ENCODE measurements around the gene PRSS22.

Gene PRSS22

GRCh38 chr16:2822158-2822495, 35.8 kb downstream of the PRSS22 start:
- H3K9me2 ChIP-seq (replicated peaks; ENCODE audit: low read depth, low read length), result no peaks in the 10 kb centered on the region
- TF ChIP-seq EZH2phosphoT487 (IDR thresholded peaks at IDR 0.05; ENCODE audit: borderline replicate concordance) (no peak), CTCF (conservative IDR thresholded peaks at IDR 0.05; ENCODE audit: low read length) (no peak)
- no peak overlapping the region for H3K9ac ChIP-seq (ENCODE audit: low read depth, low read length, poor library complexity, severe bottlenecking)
- no peaks in the 10 kb centered on the region for H3K79me2 ChIP-seq (ENCODE audit: insufficient read depth, low read length)
- H3K9me3 ChIP-seq (ENCODE audit: insufficient read depth, low read depth, low read length), result no peaks in the 10 kb centered on the region
- H3K27me3 ChIP-seq (ENCODE audit: insufficient read depth, low read length, poor library complexity, severe bottlenecking), result no peaks in the 10 kb centered on the region
- H3F3A ChIP-seq (ENCODE audit: low read depth), result no peaks in the 10 kb centered on the region
- H2AFZ ChIP-seq (ENCODE audit: low read length), result no peak overlapping the region
- H4K20me1 ChIP-seq (ENCODE audit: insufficient read depth, low read length, poor library complexity, severe bottlenecking), result no peaks in the 10 kb centered on the region
- no peak overlapping the region for H3K4me3 ChIP-seq (ENCODE audit: low read length, poor library complexity, severe bottlenecking)
- no peak overlapping the region for H3K4me2 ChIP-seq (ENCODE audit: low read depth, low read length, poor library complexity, severe bottlenecking)
- no peaks in the 10 kb centered on the region for H3K4me1 ChIP-seq (ENCODE audit: insufficient read depth, low read length, poor library complexity, severe bottlenecking)
- no peaks in the 10 kb centered on the region for H3K36me3 ChIP-seq (ENCODE audit: insufficient read depth, low read length)

- no peaks in the 10 kb centered on the region for H4K20me1 ChIP-seq (ENCODE audit: insufficient read depth, low read length, poor library complexity, severe bottlenecking)
- no peaks in the 10 kb centered on the region for H3F3A ChIP-seq (ENCODE audit: low read depth)
- no peaks in the 10 kb centered on the region for H3K79me2 ChIP-seq (ENCODE audit: insufficient read depth, low read length)
- H3K36me3 ChIP-seq (ENCODE audit: insufficient read depth, low read length), result no peaks in the 10 kb centered on the region
- TF ChIP-seq CTCF (conservative IDR thresholded peaks at IDR 0.05; ENCODE audit: low read length) (no peak), EZH2phosphoT487 (IDR thresholded peaks at IDR 0.05; ENCODE audit: borderline replicate concordance) (no peak)
- no peaks in the 10 kb centered on the region for H3K4me1 ChIP-seq (ENCODE audit: insufficient read depth, low read length, poor library complexity, severe bottlenecking)
- H3K4me2 ChIP-seq (ENCODE audit: low read depth, low read length, poor library complexity, severe bottlenecking), result no peak overlapping the region
- no peak overlapping the region for H2AFZ ChIP-seq (ENCODE audit: low read length)
- no peaks in the 10 kb centered on the region for H3K9me3 ChIP-seq (ENCODE audit: insufficient read depth, low read depth, low read length)
- no peaks in the 10 kb centered on the region for H3K27me3 ChIP-seq (ENCODE audit: insufficient read depth, low read length, poor library complexity, severe bottlenecking)
- H3K9me2 ChIP-seq (replicated peaks; ENCODE audit: low read depth, low read length), result no peaks in the 10 kb centered on the region
- H3K4me3 ChIP-seq (ENCODE audit: low read length, poor library complexity, severe bottlenecking), result no peak overlapping the region
- no peak overlapping the region for H3K9ac ChIP-seq (ENCODE audit: low read depth, low read length, poor library complexity, severe bottlenecking)
Measured at GRCh38 chr16:2821487-2822157, 36.3 kb downstream of the PRSS22 start.

GRCh38 chr16:2820836-2821486, 37.0 kb downstream of the PRSS22 start:
- no peaks in the 10 kb centered on the region for H3F3A ChIP-seq (ENCODE audit: low read depth)
- H3K4me1 ChIP-seq (ENCODE audit: insufficient read depth, low read length, poor library complexity, severe bottlenecking), result no peaks in the 10 kb centered on the region
- no peak overlapping the region for H3K4me2 ChIP-seq (ENCODE audit: low read depth, low read length, poor library complexity, severe bottlenecking)
- H3K36me3 ChIP-seq (ENCODE audit: insufficient read depth, low read length), result no peaks in the 10 kb centered on the region
- no peak overlapping the region for H3K4me3 ChIP-seq (ENCODE audit: low read length, poor library complexity, severe bottlenecking)
- H3K79me2 ChIP-seq (ENCODE audit: insufficient read depth, low read length), result no peaks in the 10 kb centered on the region
- H3K9me3 ChIP-seq (ENCODE audit: insufficient read depth, low read depth, low read length), result no peaks in the 10 kb centered on the region
- no peaks in the 10 kb centered on the region for H3K27me3 ChIP-seq (ENCODE audit: insufficient read depth, low read length, poor library complexity, severe bottlenecking)
- no peak for TF ChIP-seq EZH2phosphoT487 (IDR thresholded peaks at IDR 0.05; ENCODE audit: borderline replicate concordance)
- no peak for TF ChIP-seq CTCF (conservative IDR thresholded peaks at IDR 0.05; ENCODE audit: low read length)
- no peak overlapping the region for H3K9ac ChIP-seq (ENCODE audit: low read depth, low read length, poor library complexity, severe bottlenecking)
- no peaks in the 10 kb centered on the region for H4K20me1 ChIP-seq (ENCODE audit: insufficient read depth, low read length, poor library complexity, severe bottlenecking)
- H2AFZ ChIP-seq (ENCODE audit: low read length), result no peak overlapping the region
- no peaks in the 10 kb centered on the region for H3K9me2 ChIP-seq (replicated peaks; ENCODE audit: low read depth, low read length)
